ENCODE measurements around the gene GRAMD1A. TPM values are rescaled to one million over a fixed set of nuclear protein-coding genes. Genes with fewer than 3 reads are reported as not detected.

Gene GRAMD1A
- total and polyA plus RNA-seq, 9 of the 15 experiments (the other 6 are each of a cell fraction or from before 2014, with no cell fraction given): 1.4 to 63.8 (median 38.5) TPM

DNA sequence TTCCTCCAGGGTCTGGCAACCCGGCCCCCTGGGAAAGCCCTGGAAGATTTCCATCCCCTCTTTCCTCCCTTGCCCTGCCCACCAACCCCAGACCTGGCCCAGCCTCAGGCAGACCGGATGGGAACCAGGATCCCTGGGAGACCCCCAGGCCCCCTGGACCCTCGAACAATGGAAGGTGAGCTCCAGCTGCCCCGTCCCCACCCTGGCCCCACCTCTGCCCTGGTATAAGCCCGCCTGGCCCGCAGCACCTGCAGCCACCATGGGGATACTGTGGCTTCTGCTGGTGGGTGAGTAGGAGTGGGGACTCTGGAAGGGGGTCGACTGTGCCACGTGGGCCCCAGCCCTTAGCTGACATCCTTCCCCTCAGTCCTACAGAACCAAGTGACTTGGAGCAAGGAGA, 73.8 kb downstream of the GRAMD1A start:
- H3K9me1 ChIP-seq (ENCODE audit: control insufficient read depth, insufficient read depth, low read length): no peaks in the 10 kb centered on the region
- no peak for DNase-seq (ENCODE audit: extremely low read depth in 1 of 4, low spot score in 3 of 4)
- TF ChIP-seq, protein P1, sequence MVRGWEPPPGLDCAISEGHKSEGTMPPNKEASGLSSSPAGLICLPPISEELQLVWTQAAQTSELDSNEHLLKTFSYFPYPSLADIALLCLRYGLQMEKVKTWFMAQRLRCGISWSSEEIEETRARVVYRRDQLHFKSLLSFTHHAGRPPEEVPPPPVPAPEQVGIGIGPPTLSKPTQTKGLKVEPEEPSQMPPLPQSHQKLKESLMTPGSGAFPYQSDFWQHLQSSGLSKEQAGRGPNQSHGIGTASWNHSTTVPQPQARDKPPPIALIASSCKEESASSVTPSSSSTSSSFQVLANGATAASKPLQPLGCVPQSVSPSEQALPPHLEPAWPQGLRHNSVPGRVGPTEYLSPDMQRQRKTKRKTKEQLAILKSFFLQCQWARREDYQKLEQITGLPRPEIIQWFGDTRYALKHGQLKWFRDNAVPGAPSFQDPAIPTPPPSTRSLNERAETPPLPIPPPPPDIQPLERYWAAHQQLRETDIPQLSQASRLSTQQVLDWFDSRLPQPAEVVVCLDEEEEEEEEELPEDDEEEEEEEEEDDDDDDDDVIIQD (CRISPR knock-in tag; IDR thresholded peaks at IDR 0.05): no peak
- no peak for TF ChIP-seq BRD9 (IDR thresholded peaks at IDR 0.05; ENCODE audit: low read depth, partially characterized antibody)
- TF ChIP-seq CCNT2 (IDR thresholded peaks at IDR 0.05; ENCODE audit: borderline replicate concordance, extremely low read depth, insufficient read length, low read depth, low read length): no peak
- no peak for TF ChIP-seq ZNF23 (CRISPR knock-in tag; IDR thresholded peaks at IDR 0.05)
- TF ChIP-seq, protein P2, sequence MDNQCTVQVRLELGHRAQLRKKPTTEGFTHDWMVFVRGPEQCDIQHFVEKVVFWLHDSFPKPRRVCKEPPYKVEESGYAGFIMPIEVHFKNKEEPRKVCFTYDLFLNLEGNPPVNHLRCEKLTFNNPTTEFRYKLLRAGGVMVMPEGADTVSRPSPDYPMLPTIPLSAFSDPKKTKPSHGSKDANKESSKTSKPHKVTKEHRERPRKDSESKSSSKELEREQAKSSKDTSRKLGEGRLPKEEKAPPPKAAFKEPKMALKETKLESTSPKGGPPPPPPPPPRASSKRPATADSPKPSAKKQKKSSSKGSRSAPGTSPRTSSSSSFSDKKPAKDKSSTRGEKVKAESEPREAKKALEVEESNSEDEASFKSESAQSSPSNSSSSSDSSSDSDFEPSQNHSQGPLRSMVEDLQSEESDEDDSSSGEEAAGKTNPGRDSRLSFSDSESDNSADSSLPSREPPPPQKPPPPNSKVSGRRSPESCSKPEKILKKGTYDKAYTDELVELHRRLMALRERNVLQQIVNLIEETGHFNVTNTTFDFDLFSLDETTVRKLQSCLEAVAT (IDR thresholded peaks at IDR 0.05): no peak
- TF ChIP-seq HEY1 (CRISPR knock-in tag; IDR thresholded peaks at IDR 0.05; ENCODE audit: borderline replicate concordance): no peak
- TF ChIP-seq RUNX1 (IDR thresholded peaks at IDR 0.05; ENCODE audit: low read depth): no peak
- no peak for TF ChIP-seq ZNF668 (CRISPR knock-in tag; IDR thresholded peaks at IDR 0.05)
- TF ChIP-seq GTF2F1 (IDR thresholded peaks at IDR 0.05; ENCODE audit: low read depth, low read length): no peak
- TF ChIP-seq ATF7 (IDR thresholded peaks at IDR 0.05): no peak
- TF ChIP-seq ZNF253 (CRISPR knock-in tag; conservative IDR thresholded peaks at IDR 0.05): no peak
- no peak for TF ChIP-seq ZNF778 (CRISPR knock-in tag; IDR thresholded peaks at IDR 0.05)
- no peak for TF ChIP-seq GATAD2B (IDR thresholded peaks at IDR 0.05; ENCODE audit: borderline replicate concordance)
- no peak for TF ChIP-seq ZNF384 (IDR thresholded peaks at IDR 0.05; ENCODE audit: low read depth, low read length)
- no peak overlapping the region for H3K27ac ChIP-seq (ENCODE audit: extremely low read depth, low read depth, low read length)
- FAIRE-seq: no peak
- in situ Hi-C loops (cut with MboI): no loop called here
- H3K79me2 ChIP-seq (ENCODE audit: control insufficient read depth, insufficient read depth, low read length): no peaks in the 10 kb centered on the region
- H3K9ac ChIP-seq (ENCODE audit: insufficient read depth in 1 of 2, low read depth in 2 of 2, low read length in 2 of 2): no peak overlapping the region
- H3K4me3 ChIP-seq: no peak overlapping the region
- 3% methylated on average over 7 of the region's 8 CpGs for WGBS (ENCODE audit: insufficient coverage, low coverage, missing lambda C conversion rate)
- no peaks in the 10 kb centered on the region for H3K36me3 ChIP-seq (ENCODE audit: control insufficient read depth, insufficient read depth, low read length)
- ATAC-seq: no peak
- no peak overlapping the region for H2AFZ ChIP-seq (ENCODE audit: low read depth, low read length)
- ChIA-PET POLR2A (interaction anchor here (0.7 kb wide), 1 partner anchor 16 kb away, joined by 3 read pairs; no protein-coding TSS in a partner anchor), CTCF (ENCODE audit: low intra/inter-chr PET ratio) (no interaction called here)
- BruUV-seq (replicated peaks): no TSS peak
- peaks cover 0 to 26% of the 10 kb centered on the region in 2 experiments; a peak in 2 of 5 replicates for H3K4me1 ChIP-seq (replicated peaks in 1 of 2; ENCODE audit: control insufficient read depth in 2 of 2, insufficient read depth in 2 of 2, low read length in 2 of 2)
- H3K9me3 ChIP-seq (replicated peaks; ENCODE audit: control insufficient read depth, insufficient read depth, low read depth, low read length): peaks cover 5% of the 10 kb centered on the region; the same call in 1 of the 2 replicates
- intact Hi-C loops (cut with micrococcal nuclease): no loop called here
- no peak overlapping the region for H3K4me2 ChIP-seq (ENCODE audit: insufficient read depth, low read length)
- no peaks in the 10 kb centered on the region for H4K20me1 ChIP-seq (replicated peaks; ENCODE audit: control insufficient read depth, insufficient read depth, low read length)
- peaks cover 26 to 55% of the 10 kb centered on the region in 2 experiments; a peak in 4 of 5 replicates for H3K27me3 ChIP-seq (ENCODE audit: control insufficient read depth in 2 of 2, insufficient read depth in 2 of 2, low read length in 2 of 2)
